GM12865 (cell line): Measurements from ENCODE around the gene C1QA.

Experiments
- DNase-seq: peaks from one replicate; pipeline ENCODE4 v3.0.0; 2010; ENCODE audit warnings: low read depth
- H3K4me3 ChIP-seq: 2 replicates; pipeline ENCODE4 v1.5.1; 2011; ENCODE audit warnings: mild to moderate bottlenecking, low read depth, low read length, control low read depth
- CTCF ChIP-seq: IDR thresholded peaks from 2 replicates; pipeline ENCODE4 v1.5.1; 2011; ENCODE audit warnings: low read length, control low read depth, low read depth, inconsistent platforms; ENCODE audit not compliant: insufficient read depth; ENCODE audit errors: missing control alignments

Gene C1QA

DNA sequence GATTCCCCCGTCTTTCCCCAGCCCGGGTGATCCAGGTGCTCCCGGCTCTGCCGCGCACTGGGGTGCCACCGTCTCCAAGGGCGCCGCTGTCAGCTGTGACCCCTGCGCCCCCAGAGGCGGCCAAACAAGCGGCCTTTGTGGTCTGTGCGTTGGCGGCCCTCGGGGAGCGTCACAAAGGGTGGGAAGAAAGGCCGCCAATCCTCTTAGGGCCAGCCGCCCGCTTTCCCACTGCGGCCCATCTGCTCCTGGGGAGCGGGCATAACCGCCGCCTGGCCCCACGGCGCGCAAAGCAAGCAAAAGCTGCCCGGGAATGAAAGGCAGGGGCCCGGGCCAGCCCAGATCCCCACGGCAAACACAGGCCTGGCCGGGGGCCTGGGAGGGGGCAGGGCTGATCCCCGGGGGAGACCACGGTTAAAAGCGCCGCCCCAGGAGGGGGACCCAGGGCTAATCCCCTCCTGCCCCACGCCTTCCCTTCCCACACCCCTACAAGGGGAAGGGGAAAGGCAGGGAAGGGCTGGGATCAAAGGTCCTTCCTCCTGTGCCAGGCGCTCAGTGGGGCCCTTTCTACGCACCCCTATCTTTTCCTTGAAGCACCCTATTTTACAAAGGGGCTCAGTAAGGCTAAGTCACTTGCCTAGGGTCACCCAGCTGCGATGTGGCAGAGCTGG lies 40.6 kb downstream of the C1QA start:
- DNase-seq = no peak
- TF ChIP-seq CTCF = no peak
- H3K4me3 ChIP-seq = no peak overlapping the region

DNA sequence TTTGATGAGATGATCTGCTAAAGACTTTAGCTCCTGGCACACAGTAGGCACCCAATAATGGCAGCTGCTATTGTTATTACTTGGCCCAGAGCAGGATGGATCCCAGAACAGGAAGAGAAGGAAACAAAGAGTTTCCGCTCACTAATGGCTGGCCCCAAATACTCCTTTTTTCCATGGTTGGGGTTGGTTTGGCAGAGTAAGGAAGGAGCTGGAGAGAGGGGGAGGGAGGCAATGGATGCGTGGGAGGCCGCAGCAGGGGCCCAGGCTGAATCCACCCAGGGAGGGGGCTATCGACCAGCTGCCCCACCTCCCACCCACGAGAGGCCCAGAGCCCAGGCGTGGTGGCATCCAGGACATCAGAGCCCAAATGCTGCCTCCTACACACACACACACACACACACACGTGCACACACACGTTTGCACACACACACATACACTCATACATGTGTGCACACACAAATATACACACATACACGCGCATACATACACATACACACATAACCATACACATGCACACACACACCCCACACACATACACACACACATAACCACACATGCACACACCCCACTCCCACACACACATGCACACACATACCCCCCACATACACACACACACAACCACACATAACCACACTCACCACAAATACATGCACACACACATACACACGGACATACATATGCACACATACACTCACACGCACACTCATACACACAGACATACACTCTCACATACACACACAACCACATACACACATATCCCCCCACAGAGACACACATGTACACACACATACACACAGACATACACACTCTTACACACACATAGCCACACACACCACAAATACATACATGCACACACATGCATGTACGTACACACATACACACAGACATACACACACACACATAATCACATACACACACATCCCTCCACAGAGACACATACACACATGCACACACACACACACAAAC lies 41.8 kb downstream of the C1QA start:
- H3K4me3 ChIP-seq = no peak overlapping the region
- DNase-seq = no peak
- no peak for TF ChIP-seq CTCF

DNA sequence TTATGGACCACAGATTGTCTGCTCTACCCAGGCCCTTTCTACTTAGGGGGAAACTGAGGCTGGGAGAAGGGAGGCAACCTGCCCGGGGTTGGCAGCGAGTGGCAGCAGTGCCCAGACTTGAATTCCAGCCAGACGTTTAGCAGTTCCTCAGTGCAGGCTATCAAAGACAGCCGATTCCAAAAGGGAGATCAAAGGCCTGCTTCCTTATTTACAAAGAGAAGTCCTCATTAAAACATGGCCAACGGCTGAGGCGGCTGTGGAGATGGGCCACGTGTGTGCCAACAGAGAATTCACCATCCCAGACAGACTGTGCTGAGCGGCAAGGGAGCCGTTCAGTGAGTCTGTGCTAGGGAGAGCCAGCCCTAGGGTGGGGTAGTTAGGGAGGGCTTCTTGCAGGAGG lies 44.3 kb downstream of the C1QA start:
- no peak for DNase-seq
- TF ChIP-seq CTCF = no peak
- H3K4me3 ChIP-seq = no peak overlapping the region

- DNase-seq = no peak
- no peak for TF ChIP-seq CTCF
- H3K4me3 ChIP-seq = no peak overlapping the region
Measured at GRCh38 chr1:22681556-22682276, 45.3 kb downstream of the C1QA start.

- no peak overlapping the region for H3K4me3 ChIP-seq
- DNase-seq = no peak
- TF ChIP-seq CTCF = no peak
Measured at GRCh38 chr1:22683547-22683946, 47.1 kb downstream of the C1QA start.

DNA sequence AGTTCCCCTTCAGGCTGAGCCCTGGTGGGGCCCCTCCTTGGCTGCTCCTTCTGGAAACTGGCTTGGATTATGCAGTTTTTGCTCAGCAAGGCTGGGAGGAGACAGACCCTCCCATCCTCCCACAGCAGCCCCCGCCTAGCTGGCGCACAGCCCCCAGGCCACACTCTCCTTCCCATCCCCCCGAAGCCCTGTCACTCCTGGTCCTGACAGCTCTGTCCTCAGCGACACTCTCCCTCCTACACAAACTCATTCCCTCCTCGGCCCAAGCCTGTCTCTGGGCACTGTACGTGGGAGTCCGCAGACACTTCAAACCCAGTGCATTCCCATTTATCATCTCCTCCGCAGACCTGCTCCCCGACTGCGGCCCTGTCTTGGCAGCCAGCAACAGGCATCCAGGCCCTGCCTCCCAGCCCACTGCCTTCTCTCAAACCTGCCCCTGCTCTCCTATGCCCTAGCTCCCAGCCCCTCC lies 49.2 kb downstream of the C1QA start:
- DNase-seq = no peak
- TF ChIP-seq CTCF = no peak

More for the DNA sequence above, 49.2 kb downstream of the C1QA start:
- H3K4me3 ChIP-seq = no peak overlapping the region
